NB4 (cell line): ENCODE data around the gene CDKAL1.
A peak's percentile ranks its signal among the peaks of the same experiment; 100 is the strongest.

ENCODE experiments used
- DNase-seq: peaks from one replicate; pipeline ENCODE4 v3.0.0; 2010; ENCODE audit warnings: low read depth
- H3K4me3 ChIP-seq: one replicate; pipeline ENCODE4 v1.5.1; 2011; ENCODE audit warnings: mild to moderate bottlenecking, low read depth, low read length, moderate library complexity
- CTCF ChIP-seq: IDR thresholded peaks from one replicate; pipeline ENCODE4 v1.5.1; 2012; ENCODE audit warnings: low read depth, low read length
- MAX ChIP-seq: IDR thresholded peaks from 2 replicates; pipeline ENCODE4 v1.6.1; 2011; ENCODE audit warnings: low read depth, low read length
- MYC ChIP-seq: IDR thresholded peaks from 2 replicates; pipeline ENCODE4 v1.6.1; 2011; ENCODE audit warnings: low read depth, low read length
- POLR2A ChIP-seq: IDR thresholded peaks from 2 replicates; pipeline ENCODE4 v1.6.1; 2011; ENCODE audit warnings: mild to moderate bottlenecking; ENCODE audit not compliant: insufficient read length; ENCODE audit errors: extremely low read depth

Gene CDKAL1

GRCh38 chr6:20771409-20771808 lies 237.2 kb downstream of the CDKAL1 start:
- H3K4me3 ChIP-seq: no peak overlapping the region
- DNase-seq: no peak
- no peak for TF ChIP-seq MYC
- TF ChIP-seq CTCF: no peak
- no peak for TF ChIP-seq MAX
- TF ChIP-seq POLR2A: no peak

- no peak for TF ChIP-seq MYC
- no peak for TF ChIP-seq POLR2A
- TF ChIP-seq CTCF: no peak
- TF ChIP-seq MAX: no peak
- H3K4me3 ChIP-seq: no peak overlapping the region
- no peak for DNase-seq
These were observed 239.6 kb downstream of the CDKAL1 start for GRCh38 chr6:20773822-20774221.

GRCh38 chr6:20775981-20776380 lies 241.7 kb downstream of the CDKAL1 start:
- no peak for TF ChIP-seq POLR2A
- no peak for TF ChIP-seq MYC
- TF ChIP-seq MAX: no peak
- no peak for TF ChIP-seq CTCF
- no peak overlapping the region for H3K4me3 ChIP-seq
- no peak for DNase-seq

- peak; percentile 7 for DNase-seq
- H3K4me3 ChIP-seq: no peak overlapping the region
- no peak for TF ChIP-seq CTCF
- TF ChIP-seq MYC: no peak
- TF ChIP-seq POLR2A: no peak
- no peak for TF ChIP-seq MAX
These were observed 243.5 kb downstream of the CDKAL1 start for GRCh38 chr6:20777801-20778200.

GRCh38 chr6:20778459-20778858 lies 244.2 kb downstream of the CDKAL1 start:
- no peak for TF ChIP-seq POLR2A
- TF ChIP-seq MYC: no peak
- TF ChIP-seq CTCF: no peak
- no peak for TF ChIP-seq MAX
- no peak for DNase-seq
- H3K4me3 ChIP-seq: no peak overlapping the region

GRCh38 chr6:20778912-20779311 lies 244.7 kb downstream of the CDKAL1 start:
- no peak overlapping the region for H3K4me3 ChIP-seq
- TF ChIP-seq MYC: no peak
- no peak for TF ChIP-seq CTCF
- TF ChIP-seq POLR2A: no peak
- TF ChIP-seq MAX: no peak
- no peak for DNase-seq
